Measurements from ENCODE around the gene EHMT2.
"Not testable (repeated sequence)": the region's sequence is repeated elsewhere in the genome, so short reads cannot be mapped to it uniquely, and the experiment has no call there.

Gene EHMT2

GRCh38 chr6:31870385-31870921 is 27.0 kb downstream of the EHMT2 start:
- H3K4me3 ChIP-seq (ENCODE audit: low read length), result no peak overlapping the region
- no peaks in the 10 kb centered on the region for H3K27me3 ChIP-seq (ENCODE audit: control insufficient read depth, insufficient read depth, low read length)
- no peak overlapping the region for H3K27ac ChIP-seq (ENCODE audit: low read depth, low read length)
- H3K4me1 ChIP-seq (ENCODE audit: control insufficient read depth, insufficient read depth, low read length), result no peaks in the 10 kb centered on the region
- H3K36me3 ChIP-seq (ENCODE audit: control insufficient read depth, insufficient read depth, low read length), result no peaks in the 10 kb centered on the region
- no peak overlapping the region for H3K9ac ChIP-seq (ENCODE audit: low read length)

- H3K4me1 ChIP-seq (ENCODE audit: control insufficient read depth, insufficient read depth, low read length), result no peaks in the 10 kb centered on the region
- H3K9ac ChIP-seq (ENCODE audit: low read length), result no peak overlapping the region
- no peak overlapping the region for H3K4me3 ChIP-seq (ENCODE audit: low read length)
- H3K27me3 ChIP-seq (ENCODE audit: control insufficient read depth, insufficient read depth, low read length), result no peaks in the 10 kb centered on the region
- H3K27ac ChIP-seq (ENCODE audit: low read depth, low read length), result no peak overlapping the region
- peaks cover 3% of the 10 kb centered on the region for H3K36me3 ChIP-seq (ENCODE audit: control insufficient read depth, insufficient read depth, low read length)
Observed at GRCh38 chr6:31869343-31869742, 28.2 kb downstream of the EHMT2 start.

GRCh38 chr6:31868658-31868971 is 28.9 kb downstream of the EHMT2 start:
- H3K4me3 ChIP-seq (ENCODE audit: low read length); H3K36me3 ChIP-seq (ENCODE audit: control insufficient read depth, insufficient read depth, low read length); H3K27ac ChIP-seq (ENCODE audit: low read depth, low read length); H3K27me3 ChIP-seq (ENCODE audit: control insufficient read depth, insufficient read depth, low read length); H3K9ac ChIP-seq (ENCODE audit: low read length); H3K4me1 ChIP-seq (ENCODE audit: control insufficient read depth, insufficient read depth, low read length): not testable (repeated sequence)

GRCh38 chr6:31865205-31866118 is 32.0 kb downstream of the EHMT2 start:
- H3K9ac ChIP-seq (ENCODE audit: low read length), result no peak overlapping the region
- no peaks in the 10 kb centered on the region for H3K27me3 ChIP-seq (ENCODE audit: control insufficient read depth, insufficient read depth, low read length)
- no peak overlapping the region for H3K4me3 ChIP-seq (ENCODE audit: low read length)
- H3K27ac ChIP-seq (ENCODE audit: low read depth, low read length), result no peak overlapping the region
- H3K36me3 ChIP-seq (ENCODE audit: control insufficient read depth, insufficient read depth, low read length), result peaks cover 3% of the 10 kb centered on the region
- peaks cover 5% of the 10 kb centered on the region for H3K4me1 ChIP-seq (ENCODE audit: control insufficient read depth, insufficient read depth, low read length)

- peaks cover 5% of the 10 kb centered on the region for H3K4me1 ChIP-seq (ENCODE audit: control insufficient read depth, insufficient read depth, low read length)
- H3K27me3 ChIP-seq (ENCODE audit: control insufficient read depth, insufficient read depth, low read length), result no peaks in the 10 kb centered on the region
- H3K27ac ChIP-seq (ENCODE audit: low read depth, low read length), result no peak overlapping the region
- peaks cover 8% of the 10 kb centered on the region for H3K36me3 ChIP-seq (ENCODE audit: control insufficient read depth, insufficient read depth, low read length)
- no peak overlapping the region for H3K4me3 ChIP-seq (ENCODE audit: low read length)
- H3K9ac ChIP-seq (ENCODE audit: low read length), result no peak overlapping the region
Observed at GRCh38 chr6:31864818-31865204, 32.7 kb downstream of the EHMT2 start.

GRCh38 chr6:31864123-31864562 is 33.4 kb downstream of the EHMT2 start:
- Histone ChIP-seq H3K36me3 (ENCODE audit: control insufficient read depth, insufficient read depth, low read length) (peaks cover 14% of the 10 kb centered on the region), H3K4me3 (ENCODE audit: low read length) (peak overlapping the region; percentile 59)
- H3K27ac ChIP-seq (ENCODE audit: low read depth, low read length); H3K27me3 ChIP-seq (ENCODE audit: control insufficient read depth, insufficient read depth, low read length); H3K9ac ChIP-seq (ENCODE audit: low read length); H3K4me1 ChIP-seq (ENCODE audit: control insufficient read depth, insufficient read depth, low read length): not testable (repeated sequence)

GRCh38 chr6:31862344-31863235 is 34.9 kb downstream of the EHMT2 start, which contains the start of gene NEU1:
NEU1 (minus strand) TSS chr6:31862821; CDS start chr6:31862776, 45 bp downstream.
- Histone ChIP-seq H3K36me3 (ENCODE audit: control insufficient read depth, insufficient read depth, low read length) (peaks cover 14% of the 10 kb centered on the region), H3K9ac (ENCODE audit: low read length) (peak within 1 kb of the TSS; percentile 76), H3K4me3 (ENCODE audit: low read length) (peak within 1 kb of the TSS; percentile 77), H3K27me3 (ENCODE audit: control insufficient read depth, insufficient read depth, low read length) (no peaks in the 10 kb centered on the region), H3K4me1 (ENCODE audit: control insufficient read depth, insufficient read depth, low read length) (peaks cover 5% of the 10 kb centered on the region), H3K27ac (ENCODE audit: low read depth, low read length) (peak within 1 kb of the TSS; percentile 87)

GRCh38 chr6:31861919-31862343 is 35.6 kb downstream of the EHMT2 start:
- peak overlapping the region; percentile 76 for H3K9ac ChIP-seq (ENCODE audit: low read length)
- H3K27me3 ChIP-seq (ENCODE audit: control insufficient read depth, insufficient read depth, low read length), result no peaks in the 10 kb centered on the region
- H3K4me3 ChIP-seq (ENCODE audit: low read length), result peak overlapping the region; percentile 77
- H3K4me1 ChIP-seq (ENCODE audit: control insufficient read depth, insufficient read depth, low read length), result peaks cover 5% of the 10 kb centered on the region
- peak overlapping the region; percentile 87 for H3K27ac ChIP-seq (ENCODE audit: low read depth, low read length)
- H3K36me3 ChIP-seq (ENCODE audit: control insufficient read depth, insufficient read depth, low read length), result peaks cover 14% of the 10 kb centered on the region

GRCh38 chr6:31861150-31861549 is 36.3 kb downstream of the EHMT2 start:
- no peak overlapping the region for H3K4me3 ChIP-seq (ENCODE audit: low read length)
- peaks cover 5% of the 10 kb centered on the region for H3K4me1 ChIP-seq (ENCODE audit: control insufficient read depth, insufficient read depth, low read length)
- peaks cover 14% of the 10 kb centered on the region for H3K36me3 ChIP-seq (ENCODE audit: control insufficient read depth, insufficient read depth, low read length)
- no peak overlapping the region for H3K9ac ChIP-seq (ENCODE audit: low read length)
- H3K27ac ChIP-seq (ENCODE audit: low read depth, low read length), result no peak overlapping the region
- no peaks in the 10 kb centered on the region for H3K27me3 ChIP-seq (ENCODE audit: control insufficient read depth, insufficient read depth, low read length)

GRCh38 chr6:31860349-31860748 is 37.1 kb downstream of the EHMT2 start:
- no peak overlapping the region for H3K4me3 ChIP-seq (ENCODE audit: low read length)
- peaks cover 5% of the 10 kb centered on the region for H3K4me1 ChIP-seq (ENCODE audit: control insufficient read depth, insufficient read depth, low read length)
- H3K36me3 ChIP-seq (ENCODE audit: control insufficient read depth, insufficient read depth, low read length), result peaks cover 14% of the 10 kb centered on the region
- H3K9ac ChIP-seq (ENCODE audit: low read length), result no peak overlapping the region
- H3K27ac ChIP-seq (ENCODE audit: low read depth, low read length), result no peak overlapping the region
- no peaks in the 10 kb centered on the region for H3K27me3 ChIP-seq (ENCODE audit: control insufficient read depth, insufficient read depth, low read length)

- Histone ChIP-seq H3K36me3 (ENCODE audit: control insufficient read depth, insufficient read depth, low read length) (peaks cover 12% of the 10 kb centered on the region), H3K4me3 (ENCODE audit: low read length) (no peak overlapping the region), H3K4me1 (ENCODE audit: control insufficient read depth, insufficient read depth, low read length) (peaks cover 5% of the 10 kb centered on the region), H3K27me3 (ENCODE audit: control insufficient read depth, insufficient read depth, low read length) (no peaks in the 10 kb centered on the region), H3K9ac (ENCODE audit: low read length) (no peak overlapping the region), H3K27ac (ENCODE audit: low read depth, low read length) (no peak overlapping the region)
Observed at GRCh38 chr6:31859923-31860322, 37.6 kb downstream of the EHMT2 start.

- peaks cover 5% of the 10 kb centered on the region for H3K4me1 ChIP-seq (ENCODE audit: control insufficient read depth, insufficient read depth, low read length)
- H3K9ac ChIP-seq (ENCODE audit: low read length), result no peak overlapping the region
- H3K27ac ChIP-seq (ENCODE audit: low read depth, low read length), result no peak overlapping the region
- no peak overlapping the region for H3K4me3 ChIP-seq (ENCODE audit: low read length)
- H3K27me3 ChIP-seq (ENCODE audit: control insufficient read depth, insufficient read depth, low read length), result no peaks in the 10 kb centered on the region
- peaks cover 12% of the 10 kb centered on the region for H3K36me3 ChIP-seq (ENCODE audit: control insufficient read depth, insufficient read depth, low read length)
Observed at GRCh38 chr6:31858707-31859106, 38.8 kb downstream of the EHMT2 start.

Data from rectal smooth muscle tissue (tissue), 1 donor.